Fibroblast of upper back skin (primary cell): ENCODE data around the gene DNAH10.

Experiments used
- DNase-seq: peaks from one replicate; pipeline ENCODE4 v3.0.0-alpha.2; 2013

Gene DNAH10

GRCh38 chr12:123976227-123976826 lies 214.2 kb downstream of the DNAH10 start:
- no peak for DNase-seq

- no peak for DNase-seq
Measured at GRCh38 chr12:123979566-123979965, 217.5 kb downstream of the DNAH10 start.

GRCh38 chr12:123982269-123982668 lies 220.2 kb downstream of the DNAH10 start:
- no peak for DNase-seq

- peak; percentile 72 for DNase-seq
Measured at GRCh38 chr12:123983822-123984485, 221.9 kb downstream of the DNAH10 start.

GRCh38 chr12:123984903-123985302 lies 222.8 kb downstream of the DNAH10 start:
- no peak for DNase-seq
